ENCODE measurements around the gene UVSSA.

UVSSA gene

DNA sequence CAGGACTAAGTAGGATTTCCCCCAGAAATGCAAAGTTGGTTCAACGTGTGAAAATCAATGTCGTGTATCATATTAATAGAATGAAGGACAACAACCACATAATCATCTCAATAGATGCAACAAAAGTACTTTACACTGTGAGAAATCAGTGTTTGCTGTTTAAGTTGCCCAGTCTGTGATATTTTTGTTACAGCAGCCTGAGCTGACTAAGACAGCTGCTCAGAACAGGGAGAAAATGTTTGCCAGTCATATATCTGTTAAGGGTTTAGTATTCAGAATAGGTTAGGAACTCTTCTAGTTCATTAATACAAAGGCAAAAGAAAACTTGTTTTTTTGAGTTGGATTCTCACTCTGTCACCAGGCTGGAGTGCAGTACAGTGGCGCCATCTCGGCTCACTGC lies 44.8 kb upstream of the UVSSA start:
- DNase-seq (ENCODE audit: low read depth): no peak
- TF ChIP-seq, protein P1, sequence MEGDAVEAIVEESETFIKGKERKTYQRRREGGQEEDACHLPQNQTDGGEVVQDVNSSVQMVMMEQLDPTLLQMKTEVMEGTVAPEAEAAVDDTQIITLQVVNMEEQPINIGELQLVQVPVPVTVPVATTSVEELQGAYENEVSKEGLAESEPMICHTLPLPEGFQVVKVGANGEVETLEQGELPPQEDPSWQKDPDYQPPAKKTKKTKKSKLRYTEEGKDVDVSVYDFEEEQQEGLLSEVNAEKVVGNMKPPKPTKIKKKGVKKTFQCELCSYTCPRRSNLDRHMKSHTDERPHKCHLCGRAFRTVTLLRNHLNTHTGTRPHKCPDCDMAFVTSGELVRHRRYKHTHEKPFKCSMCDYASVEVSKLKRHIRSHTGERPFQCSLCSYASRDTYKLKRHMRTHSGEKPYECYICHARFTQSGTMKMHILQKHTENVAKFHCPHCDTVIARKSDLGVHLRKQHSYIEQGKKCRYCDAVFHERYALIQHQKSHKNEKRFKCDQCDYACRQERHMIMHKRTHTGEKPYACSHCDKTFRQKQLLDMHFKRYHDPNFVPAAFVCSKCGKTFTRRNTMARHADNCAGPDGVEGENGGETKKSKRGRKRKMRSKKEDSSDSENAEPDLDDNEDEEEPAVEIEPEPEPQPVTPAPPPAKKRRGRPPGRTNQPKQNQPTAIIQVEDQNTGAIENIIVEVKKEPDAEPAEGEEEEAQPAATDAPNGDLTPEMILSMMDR (IDR thresholded peaks at IDR 0.05; ENCODE audit: insufficient read depth, low read depth, low read length, missing control alignments): no peak
- H3K4me3 ChIP-seq (ENCODE audit: low read length): no peak overlapping the region

DNA sequence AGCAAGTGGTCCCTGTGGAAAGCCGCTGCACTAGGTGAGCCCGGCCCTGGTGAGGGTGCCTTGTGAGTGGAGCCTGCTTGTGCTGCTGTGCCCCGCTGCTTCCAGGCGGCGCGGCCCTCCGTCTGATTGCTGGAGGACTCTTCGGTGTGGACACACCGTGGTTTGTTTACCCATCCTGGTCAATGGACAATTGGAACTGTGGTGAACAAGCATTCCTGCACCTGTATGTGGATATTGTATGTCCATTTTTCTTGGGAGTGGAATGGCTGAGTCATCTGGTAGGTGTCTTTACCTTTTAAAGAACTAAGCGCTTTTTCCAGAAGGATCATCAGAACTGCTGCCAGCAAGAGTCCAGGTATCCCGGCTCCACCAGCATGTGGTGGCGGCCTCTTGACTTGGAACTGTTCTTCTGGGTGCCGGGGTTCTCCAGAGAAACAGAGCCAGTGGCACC lies 41.7 kb upstream of the UVSSA start:
- TF ChIP-seq, protein P1 (IDR thresholded peaks at IDR 0.05; ENCODE audit: insufficient read depth, low read depth, low read length, missing control alignments): no peak
- no peak overlapping the region for H3K4me3 ChIP-seq (ENCODE audit: low read length)
- DNase-seq (ENCODE audit: low read depth): peak; percentile 28

DNA sequence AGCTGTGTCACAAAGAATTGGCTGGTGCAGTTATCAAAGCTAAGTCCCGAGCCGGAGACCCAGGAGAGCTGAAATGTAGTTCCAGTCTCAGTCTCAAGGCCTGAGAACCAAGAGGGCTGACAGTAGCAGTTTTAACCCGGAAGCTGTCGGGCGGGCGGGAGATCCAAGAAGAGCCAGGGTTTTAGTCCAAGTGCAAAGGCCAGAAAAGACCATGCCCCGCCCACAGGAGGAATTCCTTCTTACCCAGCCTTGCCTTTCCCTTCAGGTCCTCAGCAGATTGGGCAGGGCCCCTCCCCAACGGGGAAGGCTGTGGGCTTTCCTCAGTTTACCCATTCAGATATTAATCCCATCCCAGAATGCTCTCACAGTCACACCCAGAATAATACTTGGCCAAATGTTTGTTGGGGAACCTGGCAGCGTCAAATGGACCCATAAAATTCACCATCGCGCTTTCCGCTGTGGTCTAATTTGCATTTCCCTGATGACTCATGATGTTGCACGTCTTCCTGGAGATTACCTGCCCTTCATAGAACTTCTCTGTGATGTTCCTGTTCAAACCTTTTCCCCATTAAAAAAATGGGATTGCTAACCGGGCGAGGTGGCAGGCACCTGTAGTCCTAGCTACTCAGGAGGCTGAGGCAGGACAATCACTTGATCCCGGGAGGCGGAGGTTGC lies 41.1 kb upstream of the UVSSA start:
- H3K4me3 ChIP-seq (ENCODE audit: low read length): no peak overlapping the region
- peak; percentile 26 for DNase-seq (ENCODE audit: low read depth)
- TF ChIP-seq, protein P1 (IDR thresholded peaks at IDR 0.05; ENCODE audit: insufficient read depth, low read depth, low read length, missing control alignments): no peak

DNA sequence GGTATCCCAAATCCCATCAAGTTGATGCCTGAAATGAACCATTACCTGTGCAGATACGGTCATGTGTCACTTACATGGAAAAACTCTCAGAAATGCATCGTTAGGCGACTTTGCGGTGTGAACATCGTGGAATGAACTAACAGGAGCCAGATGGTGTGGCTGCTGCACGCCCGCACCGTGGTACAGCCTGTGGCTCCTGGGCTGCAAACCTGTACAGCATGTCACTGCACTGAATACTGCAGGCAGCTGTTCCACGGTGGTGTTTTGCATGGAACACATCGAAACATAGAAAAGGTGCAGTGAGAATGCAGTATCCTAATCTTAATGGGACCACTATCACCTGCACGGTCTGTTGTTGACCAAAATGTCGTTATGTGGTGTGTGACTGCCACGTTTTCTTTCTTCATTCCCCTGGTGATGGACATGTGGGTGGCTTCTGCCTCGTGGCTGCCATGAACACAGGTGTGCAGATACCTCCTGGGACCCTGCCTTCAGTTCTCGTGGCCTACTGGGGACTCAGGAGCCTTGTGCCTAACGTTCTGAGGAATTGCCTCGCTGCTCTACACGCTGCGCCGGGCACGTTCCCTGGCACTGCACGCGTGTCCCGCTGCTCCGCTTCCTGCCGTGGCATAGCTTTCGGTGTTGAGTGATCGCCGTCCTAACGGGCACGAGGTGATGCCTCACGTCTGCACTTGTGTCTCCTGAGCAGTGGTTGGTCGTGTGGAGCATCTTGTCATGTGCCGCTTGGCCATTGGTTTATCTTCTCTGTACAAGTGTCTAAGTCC lies 38.9 kb upstream of the UVSSA start:
- H3K4me3 ChIP-seq (ENCODE audit: low read length): no peak overlapping the region
- no peak for DNase-seq (ENCODE audit: low read depth)
- TF ChIP-seq, protein P1 (IDR thresholded peaks at IDR 0.05; ENCODE audit: insufficient read depth, low read depth, low read length, missing control alignments): no peak

DNA sequence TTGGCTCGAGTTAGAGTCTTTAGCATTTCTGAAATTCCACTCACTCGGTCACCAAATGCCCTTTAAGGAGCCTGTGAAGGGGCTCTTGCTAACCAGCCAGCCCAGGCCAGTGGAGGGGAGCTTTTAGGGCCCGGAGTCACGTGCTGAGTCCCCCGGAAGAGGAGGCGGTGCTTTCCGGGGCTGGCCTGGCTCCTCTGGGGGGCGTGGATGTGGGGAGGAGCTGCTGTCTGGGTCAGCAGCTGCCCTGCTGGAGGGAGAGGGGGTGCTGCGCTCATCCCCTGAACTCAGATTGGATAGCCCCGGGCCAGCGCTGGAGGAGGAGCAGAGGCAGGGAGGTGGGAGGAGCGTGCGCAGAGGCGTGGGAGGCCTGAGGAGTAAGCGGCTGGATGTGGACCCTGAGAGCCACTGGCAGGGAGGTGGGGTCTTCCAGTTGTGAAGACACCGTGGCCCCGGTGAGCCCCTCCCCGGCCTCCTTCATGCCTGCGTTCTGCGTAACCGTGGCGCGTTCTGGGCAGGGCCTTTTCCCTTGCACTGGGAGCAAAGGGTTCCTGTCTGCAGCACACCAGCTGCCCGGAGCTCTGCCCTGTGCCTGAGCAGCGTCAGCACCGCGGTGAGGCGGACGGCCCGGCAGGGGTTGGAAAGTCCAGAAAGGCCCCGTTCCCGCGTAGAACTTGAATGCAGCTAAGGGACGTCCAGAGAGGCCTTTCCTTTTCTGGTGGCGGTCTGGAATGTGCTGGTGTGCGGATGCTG lies 37.6 kb upstream of the UVSSA start:
- DNase-seq (ENCODE audit: low read depth): peak; percentile 82
- peak overlapping the region; percentile 36 for H3K4me3 ChIP-seq (ENCODE audit: low read length)
- TF ChIP-seq, protein P1 (IDR thresholded peaks at IDR 0.05; ENCODE audit: insufficient read depth, low read depth, low read length, missing control alignments): no peak

DNA sequence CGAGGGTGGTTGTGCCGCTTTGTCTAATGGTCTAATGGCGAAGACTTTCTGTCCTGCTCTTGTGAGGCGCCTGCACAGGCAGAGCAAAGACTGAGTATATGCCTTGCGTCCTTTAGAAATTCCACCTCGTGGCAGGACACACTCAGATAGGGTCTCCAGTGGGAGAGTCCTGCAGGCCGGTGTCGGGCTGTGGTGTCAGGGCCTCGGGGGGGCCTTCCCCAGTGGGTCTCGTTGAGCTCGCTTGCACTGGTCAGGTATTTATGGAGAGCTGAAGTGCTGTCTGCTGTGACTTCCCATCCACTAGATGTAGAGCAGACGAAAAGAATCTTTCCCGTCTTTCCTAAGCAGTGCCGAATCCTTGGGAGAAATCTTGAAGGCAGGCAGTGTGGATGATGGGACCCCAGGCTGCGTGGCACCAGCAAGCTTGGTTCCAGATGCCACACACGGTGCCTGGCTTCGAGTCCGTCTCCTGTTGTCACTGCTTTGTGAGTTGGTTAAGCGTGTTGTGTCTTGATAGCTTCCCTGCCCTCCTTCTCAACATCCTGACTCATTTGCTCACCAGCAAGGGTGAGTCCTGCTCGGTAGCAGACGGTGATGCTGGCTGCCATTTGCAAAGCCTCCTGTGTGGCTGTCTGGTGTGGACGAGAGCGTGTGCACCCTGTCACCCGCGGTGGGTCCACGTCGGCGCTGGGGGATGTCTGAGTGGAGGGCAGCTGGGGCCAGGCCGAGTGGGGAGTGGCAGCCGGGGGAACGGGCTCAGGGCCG lies 36.8 kb upstream of the UVSSA start:
- H3K4me3 ChIP-seq (ENCODE audit: low read length): peak overlapping the region; percentile 36
- peak; percentile 88 for DNase-seq (ENCODE audit: low read depth)
- TF ChIP-seq, protein P1 (IDR thresholded peaks at IDR 0.05; ENCODE audit: insufficient read depth, low read depth, low read length, missing control alignments): no peak
